GM21390 (cell line): ENCODE results near the gene STK39.

ENCODE experiments used
- ATAC-seq: cut with Tn5 transposase; IDR thresholded peaks from one replicate; pipeline ENCODE4 v1.9.1; 2021; ENCODE audit not compliant: unreplicated experiment

STK39 gene

GRCh38 chr2:168185583-168186274 lies 61.7 kb downstream of the STK39 start:
- no peak for ATAC-seq

GRCh38 chr2:168184681-168185513 lies 62.5 kb downstream of the STK39 start:
- ATAC-seq, result no peak

GRCh38 chr2:168183308-168183997 lies 63.9 kb downstream of the STK39 start:
- no peak for ATAC-seq

- no peak for ATAC-seq
Measured at GRCh38 chr2:168182550-168183249, 64.7 kb downstream of the STK39 start.

GRCh38 chr2:168181825-168182224 lies 65.6 kb downstream of the STK39 start:
- ATAC-seq, result no peak

GRCh38 chr2:168180914-168181313 lies 66.5 kb downstream of the STK39 start:
- no peak for ATAC-seq

GRCh38 chr2:168180483-168180882 lies 66.9 kb downstream of the STK39 start:
- no peak for ATAC-seq

GRCh38 chr2:168179592-168179991 lies 67.8 kb downstream of the STK39 start:
- ATAC-seq, result no peak

GRCh38 chr2:168178520-168179324 lies 68.7 kb downstream of the STK39 start:
- ATAC-seq, result no peak

GRCh38 chr2:168176402-168176801 lies 71.0 kb downstream of the STK39 start:
- ATAC-seq, result no peak

GRCh38 chr2:168175469-168175868 lies 71.9 kb downstream of the STK39 start:
- no peak for ATAC-seq

GRCh38 chr2:168174756-168175155 lies 72.6 kb downstream of the STK39 start:
- ATAC-seq, result no peak

GRCh38 chr2:168172071-168172470 lies 75.3 kb downstream of the STK39 start:
- no peak for ATAC-seq

- ATAC-seq, result no peak
Measured at GRCh38 chr2:168171059-168171762, 76.2 kb downstream of the STK39 start.

- no peak for ATAC-seq
Measured at GRCh38 chr2:168169097-168169745, 78.2 kb downstream of the STK39 start.

- no peak for ATAC-seq
Measured at GRCh38 chr2:168167511-168168263, 79.7 kb downstream of the STK39 start.

- no peak for ATAC-seq
Measured at GRCh38 chr2:168166902-168167510, 80.4 kb downstream of the STK39 start.
